Measurements from ENCODE around the gene PTPRC.

GRCh38 chr1:198667186-198667585 lies 28.3 kb downstream of the PTPRC start:
- TF ChIP-seq POLR2A (IDR thresholded peaks at IDR 0.05; ENCODE audit: low read depth, low read length), result no peak
- no peak for TF ChIP-seq POLR2AphosphoS5 (IDR thresholded peaks at IDR 0.05; ENCODE audit: low read depth, low read length)
- TF ChIP-seq TAF1 (IDR thresholded peaks at IDR 0.05; ENCODE audit: borderline replicate concordance, low read depth, low read length), result no peak

All from GM12892 (cell line).